ENCODE results near the gene LAMA5.

The LAMA5 gene

DNA sequence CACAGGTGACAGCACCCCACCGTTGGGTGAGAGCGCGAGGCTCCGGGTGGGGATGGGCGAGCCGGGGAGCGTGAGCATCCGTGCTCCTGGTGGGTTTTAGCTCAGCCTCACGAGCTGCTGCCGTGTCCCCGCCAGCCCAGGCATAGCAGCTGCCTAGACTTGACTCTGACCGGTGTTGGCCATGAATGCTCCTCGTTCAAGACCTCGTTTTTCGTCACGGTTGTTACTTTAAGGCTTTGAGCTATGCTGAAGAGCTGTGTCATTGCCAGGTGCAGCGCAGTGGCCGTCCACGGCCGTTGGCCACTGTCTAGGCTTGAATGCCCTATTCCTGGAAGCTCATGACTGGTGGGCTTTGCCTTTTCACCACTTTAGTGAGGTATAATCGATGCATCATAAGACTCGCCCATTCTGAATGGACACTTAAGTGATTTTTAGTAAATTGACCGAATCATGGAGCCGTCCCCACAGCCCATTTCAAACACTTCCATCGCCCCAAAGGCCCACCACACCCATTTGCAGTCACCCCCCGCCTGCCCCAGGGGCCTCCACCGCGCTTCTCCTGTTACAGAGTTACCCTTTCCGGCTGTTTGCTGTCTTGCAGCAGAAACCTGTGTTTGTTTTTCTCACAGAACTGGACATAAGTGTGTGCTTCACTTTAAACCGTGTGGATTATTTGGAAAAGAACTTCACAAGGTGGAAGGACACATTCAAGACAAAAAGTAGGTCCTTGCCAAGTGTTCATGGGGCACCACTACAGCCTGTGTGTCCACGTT lies 85.8 kb downstream of the LAMA5 start:
- no peak for DNase-seq

DNA sequence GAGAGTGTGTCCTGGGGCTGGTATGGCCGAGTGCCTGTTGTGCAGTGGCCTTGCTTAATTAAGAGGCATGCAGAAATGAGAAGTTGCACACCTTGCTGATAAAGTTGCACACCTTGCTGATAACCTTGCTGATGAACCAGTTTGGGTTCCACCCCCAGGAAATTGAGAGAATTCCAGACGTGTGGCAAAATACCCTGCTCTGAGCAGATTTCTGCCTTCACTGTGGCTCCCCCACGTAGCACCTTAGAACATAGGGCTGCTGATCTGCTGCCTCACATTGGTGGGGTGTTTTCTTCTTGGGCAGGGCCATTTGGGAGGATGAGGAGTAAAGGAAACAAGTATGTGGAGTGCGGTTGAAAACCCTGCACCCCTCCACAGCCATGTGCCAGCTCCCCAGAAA lies 86.8 kb downstream of the LAMA5 start:
- DNase-seq, result no peak

DNA sequence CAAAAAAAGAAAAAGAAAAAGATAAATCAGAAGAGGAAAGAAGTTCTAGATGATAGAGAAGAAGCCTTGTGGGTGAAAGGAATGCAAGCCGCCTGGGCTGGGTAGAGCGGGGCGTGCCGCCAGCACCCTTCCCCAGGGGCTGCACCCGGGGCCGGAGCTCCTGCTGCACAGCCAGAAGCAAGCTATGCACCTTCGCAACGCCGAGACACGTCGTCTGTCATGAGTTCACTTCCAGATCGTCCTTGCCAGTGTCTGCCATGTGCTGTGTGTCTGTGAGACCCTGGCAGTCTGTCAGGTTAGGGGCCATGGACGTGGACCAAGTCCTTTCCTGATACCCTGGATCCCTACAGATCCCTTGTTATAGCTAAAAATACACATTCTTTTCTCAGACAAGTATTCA lies 89.9 kb downstream of the LAMA5 start:
- DNase-seq, result no peak

DNA sequence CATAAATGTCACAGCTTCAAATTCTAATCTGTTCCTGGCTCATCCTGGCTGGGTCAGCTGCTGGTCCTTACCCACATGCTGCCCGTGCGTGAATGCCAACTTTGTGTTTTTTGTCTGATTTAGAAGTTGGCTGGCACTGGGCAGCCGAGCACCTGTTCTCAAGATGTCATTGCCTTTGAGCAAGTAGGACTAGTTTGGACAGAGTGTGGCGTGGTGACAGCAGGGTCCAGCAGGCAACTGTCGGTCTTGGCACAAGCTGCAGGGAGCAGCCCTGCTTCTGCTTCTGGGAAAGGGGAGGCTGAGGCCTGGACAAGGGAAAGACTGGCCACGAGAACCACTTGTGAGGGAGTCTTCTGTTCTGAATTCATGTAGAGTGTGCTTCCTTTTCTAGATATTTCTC lies 90.7 kb downstream of the LAMA5 start:
- no peak for DNase-seq

DNA sequence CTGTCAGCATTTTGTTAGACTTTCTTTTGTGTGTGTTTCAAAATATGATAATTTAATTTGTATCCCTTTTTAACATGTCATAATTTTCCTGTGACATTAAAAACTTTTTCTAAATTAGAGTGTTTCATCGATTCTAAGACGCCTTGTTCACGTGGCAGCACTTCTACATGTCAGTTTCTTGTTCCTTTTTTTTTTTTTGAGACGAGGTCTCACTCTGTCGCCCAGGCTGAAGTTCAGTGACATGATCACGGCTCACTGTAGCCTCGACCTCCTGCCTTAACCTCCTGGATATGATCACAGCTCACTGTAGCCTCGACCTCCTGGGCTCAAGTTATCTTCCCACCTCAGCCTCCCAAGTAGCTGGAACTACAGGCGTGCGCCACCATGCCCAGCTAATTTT lies 91.9 kb downstream of the LAMA5 start:
- no peak for DNase-seq

DNA sequence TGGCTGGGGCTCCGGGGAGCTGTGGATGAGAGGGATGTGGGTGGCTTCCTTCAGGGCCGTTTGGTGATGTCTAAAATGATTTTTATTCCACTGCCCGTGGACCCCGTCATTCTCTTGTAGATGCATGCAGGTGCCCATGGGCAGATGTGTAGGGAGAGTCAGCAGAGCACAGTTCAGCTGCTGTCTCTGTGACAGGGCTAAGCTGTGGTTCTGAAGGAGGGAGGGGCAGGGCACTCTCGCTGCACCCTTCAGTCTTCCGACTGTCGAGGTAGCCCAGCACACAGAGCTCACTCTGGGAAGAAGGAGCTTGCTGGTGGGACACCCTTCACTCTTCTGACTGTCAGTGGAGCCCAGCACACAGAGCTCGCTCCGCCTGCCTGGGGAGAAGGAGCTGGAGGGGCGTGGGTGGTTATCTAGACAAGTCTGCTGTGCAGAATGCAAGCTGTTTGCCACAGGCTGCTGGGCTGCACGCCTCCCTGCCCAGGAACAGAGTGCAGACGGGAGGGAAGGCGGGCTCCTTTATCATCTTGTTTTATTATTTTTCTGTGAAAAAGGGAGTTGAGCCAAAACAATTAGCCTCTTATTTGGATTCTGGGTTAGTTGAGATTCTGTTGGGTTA lies 92.7 kb downstream of the LAMA5 start:
- no peak for DNase-seq

DNA sequence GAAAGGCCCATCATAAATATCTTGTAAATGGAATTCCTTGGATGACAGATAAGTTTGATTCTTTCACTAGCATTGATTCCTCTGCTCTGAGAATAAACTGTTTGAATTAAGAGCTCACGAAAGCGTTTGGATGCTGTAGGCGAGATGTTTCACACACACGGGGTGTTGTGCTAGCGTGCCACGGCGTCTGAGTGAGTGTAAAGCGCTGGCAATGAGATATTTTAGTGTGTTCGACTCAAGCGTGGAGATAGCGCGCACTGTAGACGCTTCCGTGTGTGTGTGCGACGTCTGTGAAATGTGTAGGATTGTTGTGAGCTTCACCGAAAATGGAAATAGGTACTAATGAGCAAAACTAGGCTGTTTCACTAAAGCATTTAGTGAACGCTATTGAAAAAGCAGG lies 93.7 kb downstream of the LAMA5 start:
- DNase-seq, result no peak

DNA sequence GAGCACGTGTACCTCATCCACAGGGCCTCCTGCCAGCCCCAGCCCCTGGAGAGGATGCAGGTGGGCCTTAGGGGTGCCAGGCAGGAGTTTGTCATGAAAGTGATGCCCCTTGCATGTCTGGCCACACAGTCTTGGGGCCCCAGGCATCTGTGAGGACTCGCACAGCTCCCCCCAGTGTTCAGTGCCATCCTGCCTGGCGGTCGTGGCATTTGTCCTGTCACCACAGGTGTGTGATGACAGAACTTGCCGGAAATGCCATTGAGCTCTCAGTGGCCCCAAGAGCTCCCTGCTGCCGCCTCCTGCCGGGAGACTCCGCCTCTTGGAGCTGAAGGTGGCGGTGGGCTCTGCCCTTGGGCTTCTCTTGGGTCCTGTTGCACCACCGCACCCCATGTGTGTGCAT lies 94.9 kb downstream of the LAMA5 start:
- DNase-seq, result no peak

DNA sequence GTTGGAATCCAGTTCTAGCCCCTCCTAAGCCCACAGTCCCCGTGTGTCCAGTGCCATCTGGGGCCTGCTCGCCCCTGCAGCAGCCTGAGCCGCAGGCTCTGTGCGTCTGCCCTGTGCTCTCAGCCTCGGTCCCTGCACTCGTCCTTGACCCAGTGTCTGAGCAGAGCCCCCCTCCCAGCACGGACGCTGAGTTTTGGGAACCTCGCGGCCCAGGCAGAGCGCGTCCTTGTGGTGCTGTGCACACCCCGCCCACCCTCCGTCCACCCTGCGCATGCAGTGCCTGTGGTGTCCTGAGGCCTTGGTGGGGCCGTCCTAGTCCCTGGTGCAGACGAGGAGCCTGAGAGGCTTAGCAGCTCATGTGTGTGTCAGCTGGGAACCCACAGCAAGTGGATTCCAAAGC lies 97.2 kb downstream of the LAMA5 start:
- DNase-seq, result no peak

DNA sequence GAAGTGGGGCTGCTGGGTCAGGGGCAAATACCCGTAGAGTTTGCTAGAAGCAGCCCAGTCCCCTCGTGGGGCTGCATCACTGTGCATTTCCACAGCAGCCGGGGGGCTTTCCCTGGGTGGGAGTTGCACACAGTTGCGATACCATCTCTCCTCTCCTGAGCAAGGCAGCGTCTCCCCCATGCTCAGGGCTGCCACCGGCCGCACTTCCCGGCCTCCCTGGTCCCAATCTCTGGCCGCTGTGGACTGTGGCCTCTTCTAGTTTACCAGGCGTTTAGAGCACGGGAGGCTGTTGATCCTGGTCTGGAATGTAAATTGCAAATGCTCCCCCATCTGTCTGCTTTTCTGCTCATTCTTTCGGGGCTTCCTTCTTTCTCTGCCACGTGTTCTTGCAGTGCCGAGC lies 97.7 kb downstream of the LAMA5 start:
- DNase-seq, result no peak

DNA sequence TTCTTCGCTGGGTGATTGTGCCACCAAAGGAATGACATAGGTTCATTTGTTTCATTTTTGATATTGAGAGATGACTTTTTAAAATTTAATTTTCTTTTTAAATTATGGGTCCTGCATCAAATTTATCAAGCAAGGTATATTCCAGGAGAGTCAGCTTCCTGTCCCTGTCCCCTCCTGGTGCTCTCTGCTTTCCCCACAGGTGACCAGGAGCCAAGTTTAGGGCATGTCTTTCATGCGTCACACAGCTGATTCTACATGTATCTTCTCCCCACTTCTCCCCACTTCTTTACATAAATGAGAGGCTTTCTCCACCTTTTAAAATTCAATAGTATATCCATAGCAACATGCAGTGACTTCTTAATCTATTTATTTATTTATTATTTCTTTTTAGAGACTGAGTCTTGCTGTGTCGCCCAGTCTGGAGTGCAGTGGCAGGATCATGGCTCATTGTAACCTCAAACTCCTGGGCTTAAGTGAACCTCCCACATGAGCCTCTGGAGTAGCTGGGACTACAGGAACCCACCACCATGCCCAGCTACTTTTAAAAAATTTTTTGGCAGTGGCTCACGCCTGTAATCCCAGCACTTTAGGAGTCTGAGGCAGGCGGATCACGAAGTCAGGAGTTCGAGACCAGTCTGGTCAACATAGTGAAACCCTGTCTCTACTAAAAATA lies 98.7 kb downstream of the LAMA5 start:
- no peak for DNase-seq

DNA sequence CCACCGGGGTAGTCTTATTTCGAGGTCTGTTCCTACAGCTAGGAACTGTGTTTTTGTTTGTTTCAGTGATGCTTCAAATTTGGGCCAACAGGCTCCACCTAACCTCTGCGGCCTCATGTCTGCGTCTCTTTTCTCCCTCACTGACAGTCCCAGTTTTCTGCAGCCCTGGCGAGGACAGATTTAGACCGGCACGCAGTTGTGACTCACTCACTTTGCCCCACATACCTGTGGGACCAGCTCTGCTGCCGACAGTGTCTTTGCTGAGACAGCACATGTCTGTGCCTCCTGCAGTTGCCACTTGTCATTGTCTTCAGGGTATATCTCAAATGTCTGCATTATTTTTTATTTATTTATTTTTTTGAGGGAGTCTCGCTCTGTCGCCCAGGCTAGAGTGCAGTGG lies 99.6 kb downstream of the LAMA5 start:
- DNase-seq, result no peak

DNA sequence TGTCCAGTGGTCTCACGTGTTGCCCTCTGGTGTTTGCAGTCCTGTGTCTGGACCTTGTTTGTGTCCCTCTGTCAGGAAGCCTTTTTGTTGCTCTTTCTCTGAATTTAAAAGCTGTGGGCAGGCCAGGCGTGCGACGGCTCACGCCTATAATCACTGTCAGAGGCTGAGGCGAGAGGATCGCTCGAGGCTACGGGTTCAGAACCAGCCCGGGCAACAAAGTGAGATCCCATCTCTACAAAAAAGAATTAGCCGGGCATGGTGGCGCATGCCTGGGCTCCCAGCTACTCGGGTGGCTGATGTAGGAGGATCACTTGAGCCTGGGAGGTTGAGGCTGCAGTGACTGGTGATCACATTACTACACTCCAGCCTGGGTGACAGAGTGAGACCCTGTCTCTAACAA lies 100.3 kb downstream of the LAMA5 start:
- DNase-seq, result no peak

DNA sequence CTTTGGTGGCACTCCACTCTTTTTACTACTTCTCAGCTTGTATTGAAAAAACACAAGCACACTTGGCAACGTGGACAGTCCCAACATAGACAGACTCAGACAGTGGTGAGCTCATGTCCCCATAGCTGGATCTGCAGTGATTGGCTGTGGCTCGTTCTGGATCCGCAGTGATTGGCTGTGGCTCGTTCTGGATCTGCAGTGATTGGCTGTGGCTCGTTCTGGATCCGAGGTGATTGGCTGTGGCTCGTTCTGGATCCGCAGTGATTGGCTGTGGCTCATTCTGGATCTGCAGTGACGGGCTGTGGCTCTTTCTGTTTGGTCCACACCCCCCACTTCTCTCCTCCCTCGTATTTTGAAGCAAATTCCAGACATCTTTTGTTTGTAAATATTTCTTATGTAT lies 100.8 kb downstream of the LAMA5 start:
- DNase-seq, result no peak

DNA sequence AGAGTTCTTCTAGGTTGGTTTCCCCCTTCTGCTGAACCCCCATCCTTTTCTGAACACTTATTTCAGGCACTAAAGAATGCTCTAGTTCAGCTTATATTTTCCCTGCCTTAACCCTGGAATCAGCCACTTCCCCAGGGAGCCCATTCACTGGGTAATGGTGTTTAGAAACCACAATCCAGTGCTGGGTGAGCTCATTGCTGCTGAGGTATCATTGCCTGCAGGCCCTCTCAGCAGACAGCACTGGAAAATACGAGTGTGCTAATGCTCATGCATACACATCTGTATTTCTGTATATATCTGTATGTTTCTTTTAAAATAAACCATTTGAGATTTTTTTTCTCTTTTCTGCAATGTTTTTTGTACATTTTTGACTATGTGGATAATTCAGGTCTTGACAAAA lies 101.7 kb downstream of the LAMA5 start:
- DNase-seq, result no peak

DNA sequence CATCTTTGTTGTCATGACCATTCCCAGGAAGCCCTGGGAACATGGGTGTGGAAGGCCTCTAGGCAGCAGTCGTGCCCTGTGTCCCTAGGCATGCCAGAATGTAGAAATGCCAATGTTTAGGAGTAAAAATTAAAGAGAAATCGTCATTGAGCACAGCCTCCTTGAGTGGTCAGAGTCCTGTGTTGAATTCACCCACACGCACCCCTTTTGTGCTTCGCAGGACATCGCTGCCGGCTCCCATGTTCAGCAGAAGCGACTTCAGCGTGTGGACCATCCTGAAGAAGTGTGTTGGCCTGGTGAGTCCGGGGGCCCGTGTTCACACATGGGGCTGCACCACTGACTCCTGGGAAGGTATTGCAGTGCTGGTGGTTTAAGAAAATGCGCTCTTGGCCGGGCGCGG lies 103.7 kb downstream of the LAMA5 start:
- no peak for DNase-seq

DNA sequence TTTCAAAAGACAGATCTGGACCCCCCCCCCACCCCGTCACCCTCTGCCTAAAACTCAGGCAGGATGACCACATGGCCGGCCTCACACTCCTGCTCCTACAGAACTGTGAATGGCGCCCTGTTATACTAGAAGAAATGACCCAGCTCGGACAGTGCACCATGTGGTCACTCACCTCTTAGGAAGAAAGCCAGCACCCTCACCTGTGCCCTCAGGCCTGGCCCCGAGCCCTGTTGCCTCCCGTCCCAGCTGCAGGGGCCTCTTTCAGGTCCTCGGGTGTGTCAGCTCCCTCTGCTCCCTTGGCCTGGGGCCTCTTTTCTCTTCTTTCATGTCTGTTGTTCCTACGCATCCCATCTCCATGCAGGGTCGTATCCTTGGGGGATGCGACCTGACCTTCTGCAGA lies 105.0 kb downstream of the LAMA5 start:
- no peak for DNase-seq

DNA sequence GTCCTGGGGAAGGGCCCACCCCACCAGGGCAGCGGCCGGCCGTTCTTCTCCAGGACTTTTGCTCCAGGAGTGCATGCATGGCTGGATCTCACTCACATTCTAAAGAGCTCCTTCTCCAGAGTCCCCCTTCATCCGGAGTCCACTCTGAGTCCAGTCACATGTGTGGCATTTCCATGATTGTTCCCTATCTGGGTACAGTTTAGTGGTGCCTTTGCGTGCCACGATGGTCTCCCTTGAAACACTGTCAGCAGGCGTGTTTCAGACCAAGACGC lies 107.9 kb downstream of the LAMA5 start:
- no peak for DNase-seq
